ENCODE results near the gene PEX1.

Gene PEX1

GRCh38 chr7:92460510-92460909, 67.8 kb downstream of the PEX1 start:
- no peak overlapping the region for H3K9ac ChIP-seq (ENCODE audit: low read depth, low read length, poor library complexity)
- H3K4me2 ChIP-seq (ENCODE audit: insufficient read depth, low read length, poor library complexity, severe bottlenecking): no peak overlapping the region
- no peak overlapping the region for H3K14ac ChIP-seq (ENCODE audit: low read length)
- H3K18ac ChIP-seq (ENCODE audit: low read length): no peak overlapping the region
- H2BK15ac ChIP-seq (ENCODE audit: low read length): no peak overlapping the region
- no peak for DNase-seq (ENCODE audit: low spot score)
- H3K36me3 ChIP-seq (replicated peaks in 1 of 2; ENCODE audit: control insufficient read depth in 2 of 2, insufficient read depth in 2 of 2, low read length in 2 of 2): peaks cover 5 to 28% of the 10 kb centered on the region in 2 donors
- WGBS, 2 donors (ENCODE audit: extremely low coverage in 2 of 2, insufficient read length in 2 of 2, insufficient replicate concordance in 1 of 2): no CpG with 5 or more reads among the region's 4 CpGs
- no peak overlapping the region for H2BK12ac ChIP-seq (ENCODE audit: low read length)
- no peak overlapping the region for H2BK5ac ChIP-seq (ENCODE audit: low read length)
- H3K4ac ChIP-seq (ENCODE audit: low read length): no peak overlapping the region
- H3K23ac ChIP-seq (ENCODE audit: low read depth, low read length, poor library complexity): no peak overlapping the region
- no peaks in the 10 kb centered on the region for H3K79me1 ChIP-seq (ENCODE audit: low read depth, low read length)
- no peaks in the 10 kb centered on the region for H3K27me3 ChIP-seq (ENCODE audit: control insufficient read depth in 3 of 3, insufficient read depth in 3 of 3, low read depth in 1 of 3, low read length in 3 of 3)
- no peak overlapping the region for H2AFZ ChIP-seq (ENCODE audit: low read length)
- no peak overlapping the region for H4K91ac ChIP-seq (ENCODE audit: low read depth, low read length, poor library complexity)
- H2AK5ac ChIP-seq (ENCODE audit: low read depth, low read length): no peak overlapping the region
- no peaks in the 10 kb centered on the region for H3K4me1 ChIP-seq (ENCODE audit: control insufficient read depth in 2 of 2, insufficient read depth in 1 of 2, low read depth in 1 of 2, low read length in 2 of 2)
- H2BK120ac ChIP-seq (ENCODE audit: low read depth, low read length): no peak overlapping the region
- H3K27ac ChIP-seq (replicated peaks; ENCODE audit: low read length): no peak overlapping the region
- no peak overlapping the region for H3K4me3 ChIP-seq (ENCODE audit: low read length in 2 of 2)
- no peak overlapping the region for H4K8ac ChIP-seq (ENCODE audit: low read depth, low read length)
- H3K9me3 ChIP-seq (replicated peaks in 1 of 2; ENCODE audit: control insufficient read depth in 2 of 2, insufficient read depth in 1 of 2, low read depth in 1 of 2, low read length in 2 of 2): no peaks in the 10 kb centered on the region

GRCh38 chr7:92460109-92460508, 68.2 kb downstream of the PEX1 start:
- H3K27ac ChIP-seq (replicated peaks; ENCODE audit: low read length): no peak overlapping the region
- no peak overlapping the region for H2AFZ ChIP-seq (ENCODE audit: low read length)

GRCh38 chr7:92456236-92456635, 72.1 kb downstream of the PEX1 start:
- Histone ChIP-seq H3K4ac (ENCODE audit: low read length) (no peak overlapping the region), H2BK120ac (ENCODE audit: low read depth, low read length) (no peak overlapping the region), H2AFZ (ENCODE audit: low read length) (no peak overlapping the region), H3K18ac (ENCODE audit: low read length) (no peak overlapping the region), H3K4me1 (ENCODE audit: control insufficient read depth in 2 of 2, insufficient read depth in 1 of 2, low read depth in 1 of 2, low read length in 2 of 2) (no peaks in the 10 kb centered on the region), H2AK5ac (ENCODE audit: low read depth, low read length) (no peak overlapping the region), H3K27ac (replicated peaks; ENCODE audit: low read length) (no peak overlapping the region), H3K27me3 (ENCODE audit: control insufficient read depth in 3 of 3, insufficient read depth in 3 of 3, low read depth in 1 of 3, low read length in 3 of 3) (no peaks in the 10 kb centered on the region), H3K4me3 (ENCODE audit: low read length in 2 of 2) (no peak overlapping the region), H2BK15ac (ENCODE audit: low read length) (no peak overlapping the region), H2BK5ac (ENCODE audit: low read length) (no peak overlapping the region), H3K36me3 (replicated peaks in 1 of 2; ENCODE audit: control insufficient read depth in 2 of 2, insufficient read depth in 2 of 2, low read length in 2 of 2) (peaks cover 29 to 70% of the 10 kb centered on the region in 2 donors), H4K91ac (ENCODE audit: low read depth, low read length, poor library complexity) (no peak overlapping the region), H3K79me1 (ENCODE audit: low read depth, low read length) (no peaks in the 10 kb centered on the region), H3K9me3 (replicated peaks in 1 of 2; ENCODE audit: control insufficient read depth in 2 of 2, insufficient read depth in 1 of 2, low read depth in 1 of 2, low read length in 2 of 2) (no peaks in the 10 kb centered on the region), H3K9ac (ENCODE audit: low read depth, low read length, poor library complexity) (no peak overlapping the region), H2BK12ac (ENCODE audit: low read length) (no peak overlapping the region), H3K4me2 (ENCODE audit: insufficient read depth, low read length, poor library complexity, severe bottlenecking) (no peak overlapping the region), H4K8ac (ENCODE audit: low read depth, low read length) (no peak overlapping the region), H3K23ac (ENCODE audit: low read depth, low read length, poor library complexity) (no peak overlapping the region), H3K14ac (ENCODE audit: low read length) (no peak overlapping the region)
- DNase-seq (ENCODE audit: low spot score): no peak
- no CpG with 5 or more reads among the region's 2 CpGs for WGBS, 2 donors (ENCODE audit: extremely low coverage in 2 of 2, insufficient read length in 2 of 2, insufficient replicate concordance in 1 of 2)

More at GRCh38 chr7:92460109-92460508, 68.2 kb downstream of the PEX1 start:
- Histone ChIP-seq H2BK5ac (ENCODE audit: low read length) (no peak overlapping the region), H3K36me3 (replicated peaks in 1 of 2; ENCODE audit: control insufficient read depth in 2 of 2, insufficient read depth in 2 of 2, low read length in 2 of 2) (peaks cover 5 to 32% of the 10 kb centered on the region in 2 donors), H3K27me3 (ENCODE audit: control insufficient read depth in 3 of 3, insufficient read depth in 3 of 3, low read depth in 1 of 3, low read length in 3 of 3) (no peaks in the 10 kb centered on the region), H3K4me2 (ENCODE audit: insufficient read depth, low read length, poor library complexity, severe bottlenecking) (no peak overlapping the region), H2BK12ac (ENCODE audit: low read length) (no peak overlapping the region), H3K14ac (ENCODE audit: low read length) (no peak overlapping the region), H3K79me1 (ENCODE audit: low read depth, low read length) (no peaks in the 10 kb centered on the region), H4K8ac (ENCODE audit: low read depth, low read length) (no peak overlapping the region), H3K23ac (ENCODE audit: low read depth, low read length, poor library complexity) (no peak overlapping the region), H3K4ac (ENCODE audit: low read length) (no peak overlapping the region), H3K4me3 (ENCODE audit: low read length in 2 of 2) (no peak overlapping the region), H2BK15ac (ENCODE audit: low read length) (no peak overlapping the region), H3K9ac (ENCODE audit: low read depth, low read length, poor library complexity) (no peak overlapping the region), H2AK5ac (ENCODE audit: low read depth, low read length) (no peak overlapping the region), H3K9me3 (replicated peaks in 1 of 2; ENCODE audit: control insufficient read depth in 2 of 2, insufficient read depth in 1 of 2, low read depth in 1 of 2, low read length in 2 of 2) (no peaks in the 10 kb centered on the region), H4K91ac (ENCODE audit: low read depth, low read length, poor library complexity) (no peak overlapping the region), H3K18ac (ENCODE audit: low read length) (no peak overlapping the region), H3K4me1 (ENCODE audit: control insufficient read depth in 2 of 2, insufficient read depth in 1 of 2, low read depth in 1 of 2, low read length in 2 of 2) (no peaks in the 10 kb centered on the region), H2BK120ac (ENCODE audit: low read depth, low read length) (no peak overlapping the region)
- no peak for DNase-seq (ENCODE audit: low spot score)
- WGBS, 2 donors (ENCODE audit: extremely low coverage in 2 of 2, insufficient read length in 2 of 2, insufficient replicate concordance in 1 of 2): no CpG with 5 or more reads among the region's 2 CpGs

DNA sequence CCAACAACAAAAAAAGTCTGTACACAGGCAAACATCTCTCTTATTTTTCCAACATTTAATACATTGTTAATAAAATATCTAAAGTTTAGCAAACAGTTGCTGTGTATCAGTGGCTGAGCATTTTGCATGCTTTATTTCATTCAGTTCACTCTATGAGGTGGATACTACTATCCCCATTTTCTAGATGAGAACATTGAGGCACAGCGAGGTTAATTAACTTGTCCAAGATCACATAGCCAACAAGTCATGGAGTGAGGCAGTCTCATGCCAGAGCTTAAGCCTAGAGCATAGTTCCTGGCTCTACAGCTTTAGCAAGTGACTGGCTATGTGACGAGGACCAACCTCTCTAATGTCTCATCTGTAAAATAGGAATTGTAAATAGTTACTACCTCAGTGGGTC, 76.7 kb downstream of the PEX1 start:
- Histone ChIP-seq H3K9ac (ENCODE audit: low read depth, low read length, poor library complexity) (no peak overlapping the region), H4K91ac (ENCODE audit: low read depth, low read length, poor library complexity) (no peak overlapping the region), H2AK5ac (ENCODE audit: low read depth, low read length) (no peak overlapping the region), H3K79me1 (ENCODE audit: low read depth, low read length) (no peaks in the 10 kb centered on the region), H3K4me1 (ENCODE audit: control insufficient read depth in 2 of 2, insufficient read depth in 1 of 2, low read depth in 1 of 2, low read length in 2 of 2) (peaks cover 0 to 2% of the 10 kb centered on the region in 2 donors), H2BK12ac (ENCODE audit: low read length) (no peak overlapping the region), H3K4me3 (ENCODE audit: low read length in 2 of 2) (no peak overlapping the region), H3K36me3 (replicated peaks in 1 of 2; ENCODE audit: control insufficient read depth in 2 of 2, insufficient read depth in 2 of 2, low read length in 2 of 2) (peaks cover 39 to 82% of the 10 kb centered on the region in 2 donors), H4K8ac (ENCODE audit: low read depth, low read length) (no peak overlapping the region), H3K18ac (ENCODE audit: low read length) (no peak overlapping the region), H3K4ac (ENCODE audit: low read length) (no peak overlapping the region), H2BK15ac (ENCODE audit: low read length) (no peak overlapping the region), H3K27ac (replicated peaks; ENCODE audit: low read length) (no peak overlapping the region), H2AFZ (ENCODE audit: low read length) (no peak overlapping the region), H2BK5ac (ENCODE audit: low read length) (no peak overlapping the region), H3K14ac (ENCODE audit: low read length) (no peak overlapping the region), H3K9me3 (replicated peaks in 1 of 2; ENCODE audit: control insufficient read depth in 2 of 2, insufficient read depth in 1 of 2, low read depth in 1 of 2, low read length in 2 of 2) (no peaks in the 10 kb centered on the region), H2BK120ac (ENCODE audit: low read depth, low read length) (no peak overlapping the region), H3K23ac (ENCODE audit: low read depth, low read length, poor library complexity) (no peak overlapping the region), H3K4me2 (ENCODE audit: insufficient read depth, low read length, poor library complexity, severe bottlenecking) (no peak overlapping the region), H3K27me3 (ENCODE audit: control insufficient read depth in 3 of 3, insufficient read depth in 3 of 3, low read depth in 1 of 3, low read length in 3 of 3) (no peaks in the 10 kb centered on the region)
- WGBS, 2 donors (ENCODE audit: extremely low coverage in 2 of 2, insufficient read length in 2 of 2, insufficient replicate concordance in 1 of 2): no CpG with 5 or more reads among the region's 2 CpGs
- DNase-seq (ENCODE audit: low spot score): no peak

Data from neuronal stem cell (in vitro differentiated cells).